Kidney capillary endothelial cell (primary cell): Measurements from ENCODE around the gene UPF3B.
A peak's percentile ranks its signal among the peaks of the same experiment; 100 is the strongest.
"Not testable (repeated sequence)": the region's sequence is repeated elsewhere in the genome, so short reads cannot be mapped to it uniquely, and the experiment has no call there.

Experiments used
- DNase-seq: peaks from one replicate; pipeline ENCODE4 v3.0.0-alpha.2; 2018; ENCODE audit warnings: low spot score

UPF3B gene

DNA sequence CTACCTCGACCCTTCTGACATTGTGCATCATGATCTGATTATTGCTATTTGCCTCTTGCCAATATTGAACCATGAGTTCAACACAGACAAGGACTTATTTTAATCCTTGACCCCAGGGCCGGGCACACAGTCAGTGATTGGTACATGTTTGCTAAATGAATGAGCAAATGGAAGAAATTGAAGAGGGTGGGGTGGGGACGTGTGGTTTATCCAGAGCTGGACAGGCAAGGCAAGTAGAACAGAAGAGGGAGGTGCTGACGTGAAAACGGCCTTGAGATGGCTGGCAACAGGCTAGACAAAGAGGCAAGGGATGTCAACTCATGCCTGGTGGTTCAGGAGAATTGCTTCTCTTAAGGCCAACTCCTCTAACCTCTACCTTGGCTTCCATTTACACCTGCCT lies 28.5 kb downstream of the UPF3B start:
- not testable (repeated sequence) for DNase-seq

DNA sequence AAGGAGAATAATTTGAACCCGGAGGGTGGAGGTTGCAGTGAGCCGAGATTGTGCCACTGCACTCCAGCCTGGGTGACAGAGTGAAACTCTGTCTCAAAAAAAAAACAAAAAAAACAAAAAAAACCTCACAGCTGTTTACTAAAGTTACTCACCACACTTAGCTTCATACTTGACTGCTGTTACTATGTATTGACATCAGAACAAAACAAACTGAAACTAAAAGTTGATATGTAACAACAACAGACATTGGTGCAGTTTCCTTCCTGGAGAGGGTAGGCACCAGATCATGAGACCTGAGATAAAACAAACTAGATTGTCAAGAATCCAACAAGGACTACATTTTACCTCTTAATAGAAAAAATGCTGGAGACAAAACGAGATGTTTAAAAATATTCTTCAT lies 31.1 kb downstream of the UPF3B start:
- not testable (repeated sequence) for DNase-seq

DNA sequence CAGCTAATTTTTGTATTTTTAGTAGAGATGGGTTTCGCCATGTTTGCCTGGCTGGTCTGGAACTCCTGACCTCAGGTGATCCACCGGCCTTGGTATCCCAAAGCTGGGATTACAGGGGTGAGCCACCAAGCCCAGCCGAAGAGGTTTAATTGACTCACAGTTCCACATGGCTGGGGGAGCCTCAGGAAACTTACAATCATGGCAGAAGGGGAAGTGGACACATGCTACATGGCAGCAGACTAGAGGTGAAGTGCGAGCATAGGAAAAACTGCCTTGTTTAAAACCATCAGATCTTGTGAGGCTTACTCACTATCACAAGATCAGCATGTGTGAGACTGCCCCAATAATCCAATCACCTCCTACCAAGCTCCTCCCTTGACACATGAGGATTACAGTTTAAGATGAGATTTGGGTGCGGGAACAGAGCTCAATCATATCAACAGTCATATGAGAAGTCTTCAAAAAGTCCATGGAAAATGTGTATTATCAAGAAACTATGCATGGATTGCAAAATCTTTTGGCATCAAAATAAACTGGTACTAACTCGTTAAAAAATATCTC lies 35.6 kb downstream of the UPF3B start:
- no peak for DNase-seq

DNA sequence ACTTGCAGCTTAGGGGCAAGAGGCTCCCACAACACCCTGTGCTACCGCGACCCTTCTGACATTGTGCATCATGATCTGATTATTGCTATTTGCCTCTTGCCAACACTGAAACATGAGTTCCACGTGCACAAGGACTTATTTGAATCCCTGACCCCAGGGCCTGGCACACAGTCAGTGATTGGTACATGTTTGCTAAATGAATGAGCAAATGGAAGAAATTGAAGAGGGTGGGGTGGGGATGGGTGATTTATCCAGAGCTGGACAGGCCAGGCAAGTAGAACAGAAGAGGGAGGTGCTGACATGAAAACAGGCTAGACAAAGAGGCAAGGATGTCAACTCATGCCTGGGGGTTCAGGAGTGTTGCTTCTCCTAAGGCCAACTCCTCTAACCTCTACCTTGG lies 36.5 kb downstream of the UPF3B start:
- no peak for DNase-seq

DNA sequence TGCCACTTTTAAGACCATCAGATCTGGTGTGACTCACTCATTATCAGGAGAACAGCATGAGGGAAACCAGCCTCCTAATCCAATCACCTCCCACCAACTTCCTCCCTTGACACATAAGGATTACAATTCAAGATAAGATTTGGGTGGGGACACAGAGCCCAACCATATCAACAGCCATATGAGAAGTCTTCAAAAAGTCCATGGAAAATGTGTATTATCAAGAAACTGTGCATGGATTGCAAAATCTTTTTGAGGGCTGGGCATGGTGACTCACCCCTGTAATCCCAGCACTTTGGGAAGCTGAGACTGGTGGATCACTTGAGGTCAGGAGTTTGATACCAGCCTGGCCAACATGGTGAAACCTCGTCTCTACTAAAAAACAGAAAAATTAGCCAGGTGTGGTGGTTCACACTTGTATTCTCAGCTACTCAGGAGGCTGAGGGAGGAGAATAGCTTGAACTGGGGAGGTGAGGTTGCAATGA lies 43.5 kb downstream of the UPF3B start:
- DNase-seq: no peak

DNA sequence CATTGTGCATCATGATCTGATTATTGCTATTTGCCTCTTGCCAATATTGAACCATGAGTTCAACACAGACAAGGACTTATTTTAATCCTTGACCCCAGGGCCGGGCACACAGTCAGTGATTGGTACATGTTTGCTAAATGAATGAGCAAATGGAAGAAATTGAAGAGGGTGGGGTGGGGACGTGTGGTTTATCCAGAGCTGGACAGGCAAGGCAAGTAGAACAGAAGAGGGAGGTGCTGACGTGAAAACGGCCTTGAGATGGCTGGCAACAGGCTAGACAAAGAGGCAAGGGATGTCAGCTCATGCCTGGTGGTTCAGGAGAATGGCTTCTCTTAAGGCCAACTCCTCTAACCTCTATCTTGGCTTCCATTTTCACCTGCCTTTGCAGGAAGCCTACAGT lies 44.3 kb downstream of the UPF3B start:
- DNase-seq: not testable (repeated sequence)

DNA sequence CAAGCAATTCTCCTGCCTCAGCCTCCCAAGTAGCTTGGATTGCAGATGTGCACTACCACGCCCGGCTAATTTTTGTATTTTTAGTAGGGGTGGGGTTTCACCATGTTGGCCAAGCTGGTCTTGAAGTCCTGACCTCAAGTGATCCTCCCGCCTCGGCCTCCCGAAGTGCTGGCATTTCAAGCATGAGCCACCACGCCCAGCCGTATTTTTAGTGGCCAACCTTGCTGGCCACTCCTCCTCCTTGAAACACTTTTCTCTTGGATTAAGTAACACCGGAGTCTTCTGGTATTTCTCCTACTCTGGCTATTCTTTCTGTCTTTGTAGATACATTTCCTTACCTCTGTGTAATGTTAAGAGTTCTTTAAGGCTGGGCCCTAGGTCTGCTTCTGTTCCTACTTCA lies 50.2 kb downstream of the UPF3B start:
- DNase-seq: no peak

DNA sequence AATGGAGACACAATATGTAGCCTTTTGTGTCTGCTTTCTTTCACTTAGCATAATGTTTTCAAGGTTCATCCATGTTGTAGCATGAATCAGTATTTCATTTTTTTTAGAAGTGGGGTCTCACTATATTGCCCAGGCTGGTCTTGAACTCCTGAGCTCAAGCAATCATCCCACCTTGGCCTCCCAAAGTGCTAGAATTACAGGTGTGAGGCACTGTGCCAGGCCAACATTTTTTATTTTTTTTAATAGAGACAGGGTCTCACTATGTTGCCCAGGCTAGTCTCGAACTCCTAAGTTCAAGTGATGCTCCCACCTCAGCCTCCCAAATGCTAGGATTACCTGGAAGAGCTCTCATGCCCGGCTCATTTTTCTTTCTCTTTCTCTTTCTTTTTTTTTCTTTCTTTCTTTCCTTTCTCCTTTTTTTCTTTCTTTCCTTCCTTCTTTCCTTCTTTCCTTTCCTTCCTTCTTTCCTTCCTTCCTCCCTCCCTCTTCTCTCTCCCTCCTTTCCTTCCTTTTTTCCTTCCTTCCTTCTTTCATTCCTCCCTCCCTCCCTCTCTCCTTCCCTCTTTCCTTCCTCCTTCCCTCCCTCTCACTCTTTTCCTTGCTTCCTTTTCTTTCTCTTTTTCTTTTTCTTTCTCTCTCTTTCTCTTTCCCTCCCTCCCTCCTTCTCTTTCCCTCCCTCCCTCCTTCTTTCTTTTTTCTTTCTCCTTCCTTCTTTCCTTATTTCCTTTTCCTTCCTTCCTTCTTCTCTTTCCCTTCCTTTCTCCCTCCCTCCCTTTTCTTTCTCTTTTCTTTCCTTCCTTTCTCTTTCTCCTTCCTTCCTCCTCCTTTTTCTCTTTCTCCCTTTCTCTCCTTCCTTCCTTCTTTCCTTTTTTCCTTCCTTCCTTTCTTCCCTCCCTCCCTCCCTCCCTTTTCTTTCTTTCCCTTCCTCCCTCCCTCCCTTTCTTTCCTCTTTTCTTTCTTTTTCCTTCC lies 51.2 kb downstream of the UPF3B start:
- DNase-seq: no peak

DNA sequence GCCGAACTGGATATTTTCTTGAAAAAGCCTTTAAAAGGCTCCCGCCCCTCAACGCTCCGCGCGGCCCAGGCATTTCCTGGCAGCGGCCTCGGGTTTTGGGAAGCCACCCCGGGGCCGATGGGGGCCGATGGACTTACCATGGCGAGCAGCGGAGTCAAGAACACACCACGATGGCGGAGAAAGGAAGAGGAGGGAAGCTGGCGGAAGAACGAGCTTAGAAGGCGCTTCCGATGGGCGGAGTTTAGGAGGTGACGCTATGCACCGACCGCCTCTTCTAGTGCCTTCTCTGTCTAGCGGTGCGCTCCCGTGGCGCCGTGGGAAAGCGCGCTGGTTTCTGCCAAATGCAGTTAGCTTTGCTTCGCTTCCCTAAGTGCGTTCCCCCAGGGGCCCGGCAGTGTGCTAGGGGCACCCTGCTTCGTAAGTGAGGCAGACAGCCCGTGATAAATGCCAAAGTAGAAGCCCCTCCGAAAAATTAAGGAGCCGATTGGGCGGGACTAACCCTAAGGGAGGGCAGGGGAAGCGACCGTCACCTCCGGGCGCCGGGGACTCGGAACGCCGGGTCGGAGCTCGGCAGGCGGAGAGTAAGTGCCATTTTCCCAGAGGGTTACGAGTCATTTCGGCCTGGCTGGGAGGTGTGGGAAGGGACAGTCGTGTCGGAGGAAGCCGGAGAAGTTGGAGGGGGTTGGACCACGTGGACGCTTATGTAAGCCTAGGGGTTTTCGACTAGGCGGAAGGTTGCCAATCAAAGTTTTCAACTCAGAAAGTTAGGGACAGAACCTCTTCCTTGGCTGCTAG lies 61.1 kb downstream of the UPF3B start, which contains the start of gene RPL39:
RPL39 (minus strand) TSS at position 194 of the 795 bp plus-strand sequence; CDS start at position 140, 54 bp downstream.
- DNase-seq: peak; percentile 61

DNA sequence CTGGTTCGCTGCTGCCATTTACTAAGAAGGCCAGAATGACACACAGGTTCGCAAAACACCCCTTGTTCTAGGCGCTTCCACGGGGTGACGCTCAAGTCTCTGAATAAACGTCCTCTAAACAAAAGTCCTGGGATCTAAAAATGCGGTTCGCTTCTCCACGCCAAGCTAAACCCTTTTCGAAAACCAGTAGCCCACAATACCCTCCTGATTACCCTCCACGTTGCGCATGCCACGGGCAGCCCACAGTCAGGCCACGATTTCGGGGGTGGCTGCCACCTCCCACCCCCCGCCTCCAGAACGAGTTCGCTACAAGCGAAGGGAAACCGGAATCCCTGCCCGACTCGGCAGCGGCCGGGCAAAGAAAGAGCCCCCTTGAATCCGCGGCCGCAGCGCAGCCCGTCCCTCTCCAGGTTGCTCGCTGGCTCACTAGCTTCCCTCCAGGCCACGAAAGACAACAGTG lies 61.8 kb downstream of the UPF3B start:
- peak; percentile 13 for DNase-seq

DNA sequence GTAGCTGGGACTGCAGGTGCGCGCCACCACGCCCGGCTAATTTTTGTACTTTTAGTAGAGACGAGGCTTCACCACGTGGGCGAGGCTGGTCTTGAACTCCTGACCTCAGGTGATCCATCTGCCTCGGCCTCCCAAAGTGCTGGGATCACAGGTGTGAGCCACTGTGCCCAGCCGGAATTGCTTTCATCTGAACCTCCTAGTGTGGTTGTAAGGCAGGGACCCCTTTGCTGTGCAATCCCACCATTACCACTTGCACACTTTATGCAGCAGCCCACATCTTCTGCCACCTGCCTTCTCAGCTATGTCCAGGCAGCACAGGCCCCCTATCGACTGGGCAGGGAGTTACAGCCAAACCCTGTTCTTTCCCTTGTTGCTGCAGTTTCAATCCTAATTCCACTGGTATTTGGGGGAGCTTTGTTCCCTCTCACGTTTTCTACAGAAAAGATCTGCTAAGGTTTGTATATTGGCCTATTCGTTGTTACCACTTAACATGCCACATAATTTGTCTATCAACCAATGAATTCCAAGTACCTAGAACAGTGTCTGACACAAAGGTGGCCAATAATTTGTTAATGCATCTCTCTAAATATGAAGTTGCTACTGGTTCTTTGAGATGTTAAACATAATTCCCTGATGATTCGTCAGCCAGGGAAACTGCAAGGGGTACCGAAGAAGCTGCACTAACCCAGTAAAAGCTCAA lies 67.9 kb downstream of the UPF3B start:
- DNase-seq: no peak
